PC-3 (cell line): ENCODE results near the gene ABCC12.

Experiments used
- CTCF ChIP-seq: fragments of 300-600 bp; sonication (generic); conservative IDR thresholded peaks from 2 replicates; pipeline ENCODE4 v1.5.1; 2017; ENCODE audit warnings: antibody characterized with exemption, low read depth, mild to moderate bottlenecking, low read length
- EZH2 ChIP-seq: fragments of 300-600 bp; sonication (generic); IDR thresholded peaks from one replicate; pipeline ENCODE4 v1.6.1; 2017; ENCODE audit warnings: antibody characterized with exemption, mild to moderate bottlenecking, low read length; ENCODE audit not compliant: unreplicated experiment
- EZH2phosphoT487 ChIP-seq: fragments of 300-600 bp; sonication (generic); IDR thresholded peaks from 2 replicates; pipeline ENCODE4 v1.6.1; 2018; ENCODE audit warnings: mild to moderate bottlenecking, antibody characterized with exemption, low read length, borderline replicate concordance

GRCh38 chr16:48131201-48131935 lies 24.4 kb downstream of the ABCC12 start:
- TF ChIP-seq CTCF (no peak), EZH2phosphoT487 (no peak), EZH2 (no peak)
